Dermis microvascular lymphatic vessel endothelial cell (primary cell): Measurements from ENCODE around the gene DUSP3. TPM values are rescaled to one million over a fixed set of nuclear protein-coding genes. Genes with fewer than 3 reads are reported as not detected.

Source experiments
- DNase-seq, 2 donors: peaks; one replicate each; pipeline versions ENCODE4 v3.0.0 to v3.0.0-alpha.2; 2010; ENCODE audit warnings: low read depth in 2 of 2
- total RNA-seq: library from RNA; depleted of rRNA; stranded (reverse); fragments of >200 nt; gene quantifications from 2 replicates; pipeline ENCODE4 v1.2.1, GENCODE V29; 2014

The DUSP3 gene
- total RNA-seq, 1 donor from 2014 or later, result 48.5 TPM

GRCh38 chr17:43733956-43734355 is 44.8 kb downstream of the DUSP3 start:
- no peak for DNase-seq

- DNase-seq, result no peak
These were observed 45.8 kb downstream of the DUSP3 start for GRCh38 chr17:43732958-43733357.

DNA sequence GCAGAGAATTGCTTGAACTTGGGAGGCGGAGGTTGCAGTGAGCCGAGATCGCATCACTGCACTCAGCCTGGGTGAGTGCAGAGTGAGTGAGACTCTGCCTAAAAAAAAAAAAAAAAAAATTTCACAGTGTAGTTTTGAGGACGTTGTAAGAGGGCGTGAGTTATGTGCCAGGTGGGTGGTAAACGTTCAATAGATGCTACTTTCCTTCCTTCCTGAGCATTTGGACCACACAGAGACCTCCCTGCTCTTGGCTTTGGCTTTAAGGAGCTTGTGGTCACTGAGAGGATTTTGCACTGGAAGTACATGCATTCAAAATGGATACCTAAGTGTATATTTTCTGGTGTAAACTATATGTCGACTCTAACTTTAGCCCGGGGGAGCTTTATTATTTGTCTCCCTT is 50.7 kb downstream of the DUSP3 start:
- no peak for DNase-seq

- DNase-seq, result peak in 1 of 2 donors; percentile 14
These were observed 54.9 kb downstream of the DUSP3 start for GRCh38 chr17:43723697-43724359.

GRCh38 chr17:43722870-43723665 is 55.7 kb downstream of the DUSP3 start:
- no peak for DNase-seq

- DNase-seq, result no peak
These were observed 56.5 kb downstream of the DUSP3 start for GRCh38 chr17:43722269-43722619.

- DNase-seq, result no peak
These were observed 57.1 kb downstream of the DUSP3 start for GRCh38 chr17:43721537-43722268.

DNA sequence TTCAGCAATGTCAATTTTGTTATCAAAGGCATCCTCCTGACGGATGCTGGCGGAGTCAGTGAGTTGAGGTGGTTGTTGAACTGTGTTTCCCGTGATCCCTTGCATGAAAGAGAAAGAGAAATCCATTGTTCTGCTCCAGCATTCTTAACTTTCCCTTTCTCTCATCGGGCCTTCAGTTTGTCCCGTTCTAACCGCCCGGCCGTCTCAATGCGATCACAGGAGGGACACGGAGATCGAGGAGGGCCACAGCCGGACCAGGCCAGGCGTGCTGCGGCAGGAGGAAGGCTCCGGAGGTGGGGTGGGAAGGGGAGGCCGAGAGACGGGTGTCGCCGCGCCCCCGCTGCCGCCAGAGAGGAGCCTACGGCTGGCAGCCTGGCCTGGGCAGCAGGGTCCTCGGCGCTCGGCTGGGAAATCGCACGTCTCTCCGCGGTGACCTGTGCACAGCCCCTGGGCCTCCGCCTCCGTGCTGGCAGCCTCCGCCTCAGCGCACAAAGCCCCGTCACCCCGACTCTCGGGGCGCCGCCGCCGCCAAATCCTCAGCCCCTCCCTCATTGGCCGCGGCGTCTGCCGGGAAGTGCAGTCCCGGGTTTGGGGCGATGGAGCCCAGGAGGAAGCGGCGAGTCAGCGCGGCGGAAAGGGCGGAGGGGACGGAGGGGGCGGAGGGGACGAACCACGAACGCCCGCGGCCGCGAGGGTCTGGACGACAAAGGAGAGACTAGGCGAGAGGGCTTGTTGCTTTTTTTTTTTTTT is 58.3 kb downstream of the DUSP3 start:
- peak; percentile 25 to 61 for DNase-seq

- no peak for DNase-seq
These were observed 59.2 kb downstream of the DUSP3 start for GRCh38 chr17:43719578-43719977.

- DNase-seq, result no peak
These were observed 60.2 kb downstream of the DUSP3 start for GRCh38 chr17:43718544-43718943.

DNA sequence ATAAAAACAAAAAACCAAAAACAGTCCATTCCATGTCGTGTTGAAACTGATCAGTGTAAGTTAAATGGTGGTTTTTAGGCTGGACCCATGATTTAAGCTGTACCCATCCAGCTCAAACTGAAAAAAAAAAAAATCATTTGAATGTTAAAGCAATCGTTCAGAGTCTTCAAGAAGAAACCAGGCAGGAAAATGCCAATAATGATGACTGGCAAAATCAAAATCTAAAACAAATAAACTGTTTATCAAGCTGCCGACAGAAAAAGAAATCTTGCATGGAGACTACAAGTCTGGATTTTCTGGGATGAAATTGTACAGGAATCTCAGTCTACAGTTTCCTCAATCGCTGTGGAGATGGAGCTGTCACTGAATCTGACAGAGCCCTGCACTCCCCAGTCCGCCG is 60.9 kb downstream of the DUSP3 start:
- no peak for DNase-seq

Other genes starting within 250 kb of the DUSP3 start
- gene ETV4, start 232.6 kb downstream of the DUSP3 start, total RNA-seq, result 7.2 TPM in 2 replicates
- gene MEOX1, start 117.1 kb downstream of the DUSP3 start, total RNA-seq, result 0.51 and 1.0 TPM in 2 replicates
- not detected in 2 replicates for gene SOST, start 20.2 kb downstream of the DUSP3 start, total RNA-seq
- under 0.01 TPM in 1 of 2 replicates, not detected in the other for gene CFAP97D1, start 1.5 kb upstream of the DUSP3 start, total RNA-seq
- gene MPP3, start 54.2 kb upstream of the DUSP3 start, total RNA-seq, result 1.3 and 1.4 TPM in 2 replicates
- gene CD300LG, start 68.2 kb upstream of the DUSP3 start, total RNA-seq, result not detected in 2 replicates
- 0.13 TPM in 2 replicates for gene MPP2, start 128.6 kb upstream of the DUSP3 start, total RNA-seq
- not detected in 2 replicates for gene PPY, start 163.5 kb upstream of the DUSP3 start, total RNA-seq
- gene PYY, start 175.0 kb upstream of the DUSP3 start, total RNA-seq, result not detected in 2 replicates
- gene NAGS, start 225.6 kb upstream of the DUSP3 start, total RNA-seq, result 2.0 and 4.9 TPM in 2 replicates
- gene TMEM101, start 236.0 kb upstream of the DUSP3 start, total RNA-seq, result 82.8 and 89.0 TPM in 2 replicates